ENCODE measurements around the gene DNAAF2. TPM values are rescaled to one million over a fixed set of nuclear protein-coding genes. Genes with fewer than 3 reads are reported as not detected.

The DNAAF2 gene
- total and polyA plus RNA-seq, 2 of the 13 experiments (the other 11 are each of a cell fraction or from before 2014, with no cell fraction given) = 6.1 to 13.6 TPM

DNA sequence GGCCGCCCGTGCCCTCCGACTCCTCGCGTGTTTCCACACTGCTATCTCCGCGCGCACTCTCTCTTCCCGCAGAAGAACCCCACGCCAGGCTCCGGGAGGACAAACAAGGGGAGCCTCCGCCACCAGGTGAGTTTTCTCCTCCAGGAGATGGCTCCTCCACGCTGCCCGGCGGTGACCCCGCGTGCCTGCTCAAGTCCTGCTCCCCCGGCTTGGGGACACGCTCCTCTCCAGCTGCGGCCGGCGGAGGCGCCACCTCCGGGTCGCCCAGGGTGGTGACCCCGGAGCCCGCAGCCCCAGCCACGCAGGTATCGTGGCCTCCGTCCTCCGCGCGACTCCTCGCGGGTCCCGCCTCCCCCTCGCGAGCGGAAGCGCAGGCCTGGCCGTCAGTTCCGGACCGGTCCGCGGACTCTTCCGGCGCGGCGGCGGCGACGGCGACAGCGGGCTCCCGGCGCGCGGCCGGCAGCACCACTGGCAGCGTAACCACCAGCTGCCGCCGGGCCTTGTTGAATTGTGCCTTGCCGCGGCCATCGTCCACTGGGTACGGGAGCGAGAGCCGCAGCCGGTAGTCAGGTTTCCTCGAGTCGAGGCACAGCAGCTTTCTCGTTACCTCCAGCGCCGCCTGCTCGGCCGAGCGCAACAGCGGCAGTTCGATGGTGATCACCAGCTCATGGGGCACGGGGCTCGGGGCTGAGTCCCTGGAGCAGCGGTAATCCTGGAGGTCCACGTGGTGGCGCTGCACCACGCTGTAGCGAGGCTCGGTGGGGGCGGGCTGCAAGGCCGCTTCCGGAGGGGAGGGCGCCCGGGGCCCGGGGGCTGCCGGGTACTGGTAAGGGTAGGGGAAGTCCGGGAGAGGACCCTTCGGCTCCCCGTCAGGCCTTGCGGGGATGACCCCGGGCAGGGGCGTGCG, 1.2 kb downstream of the DNAAF2 start (continued):
- TF ChIP-seq, protein P1, sequence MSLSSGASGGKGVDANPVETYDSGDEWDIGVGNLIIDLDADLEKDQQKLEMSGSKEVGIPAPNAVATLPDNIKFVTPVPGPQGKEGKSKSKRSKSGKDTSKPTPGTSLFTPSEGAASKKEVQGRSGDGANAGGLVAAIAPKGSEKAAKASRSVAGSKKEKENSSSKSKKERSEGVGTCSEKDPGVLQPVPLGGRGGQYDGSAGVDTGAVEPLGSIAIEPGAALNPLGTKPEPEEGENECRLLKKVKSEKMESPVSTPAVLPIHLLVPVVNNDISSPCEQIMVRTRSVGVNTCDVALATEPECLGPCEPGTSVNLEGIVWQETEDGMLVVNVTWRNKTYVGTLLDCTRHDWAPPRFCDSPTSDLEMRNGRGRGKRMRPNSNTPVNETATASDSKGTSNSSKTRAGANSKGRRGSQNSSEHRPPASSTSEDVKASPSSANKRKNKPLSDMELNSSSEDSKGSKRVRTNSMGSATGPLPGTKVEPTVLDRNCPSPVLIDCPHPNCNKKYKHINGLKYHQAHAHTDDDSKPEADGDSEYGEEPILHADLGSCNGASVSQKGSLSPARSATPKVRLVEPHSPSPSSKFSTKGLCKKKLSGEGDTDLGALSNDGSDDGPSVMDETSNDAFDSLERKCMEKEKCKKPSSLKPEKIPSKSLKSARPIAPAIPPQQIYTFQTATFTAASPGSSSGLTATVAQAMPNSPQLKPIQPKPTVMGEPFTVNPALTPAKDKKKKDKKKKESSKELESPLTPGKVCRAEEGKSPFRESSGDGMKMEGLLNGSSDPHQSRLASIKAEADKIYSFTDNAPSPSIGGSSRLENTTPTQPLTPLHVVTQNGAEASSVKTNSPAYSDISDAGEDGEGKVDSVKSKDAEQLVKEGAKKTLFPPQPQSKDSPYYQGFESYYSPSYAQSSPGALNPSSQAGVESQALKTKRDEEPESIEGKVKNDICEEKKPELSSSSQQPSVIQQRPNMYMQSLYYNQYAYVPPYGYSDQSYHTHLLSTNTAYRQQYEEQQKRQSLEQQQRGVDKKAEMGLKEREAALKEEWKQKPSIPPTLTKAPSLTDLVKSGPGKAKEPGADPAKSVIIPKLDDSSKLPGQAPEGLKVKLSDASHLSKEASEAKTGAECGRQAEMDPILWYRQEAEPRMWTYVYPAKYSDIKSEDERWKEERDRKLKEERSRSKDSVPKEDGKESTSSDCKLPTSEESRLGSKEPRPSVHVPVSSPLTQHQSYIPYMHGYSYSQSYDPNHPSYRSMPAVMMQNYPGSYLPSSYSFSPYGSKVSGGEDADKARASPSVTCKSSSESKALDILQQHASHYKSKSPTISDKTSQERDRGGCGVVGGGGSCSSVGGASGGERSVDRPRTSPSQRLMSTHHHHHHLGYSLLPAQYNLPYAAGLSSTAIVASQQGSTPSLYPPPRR (CRISPR knock-in tag; IDR thresholded peaks at IDR 0.05; ENCODE audit: borderline replicate concordance) = peak; percentile 56
- TF ChIP-seq, protein P2, sequence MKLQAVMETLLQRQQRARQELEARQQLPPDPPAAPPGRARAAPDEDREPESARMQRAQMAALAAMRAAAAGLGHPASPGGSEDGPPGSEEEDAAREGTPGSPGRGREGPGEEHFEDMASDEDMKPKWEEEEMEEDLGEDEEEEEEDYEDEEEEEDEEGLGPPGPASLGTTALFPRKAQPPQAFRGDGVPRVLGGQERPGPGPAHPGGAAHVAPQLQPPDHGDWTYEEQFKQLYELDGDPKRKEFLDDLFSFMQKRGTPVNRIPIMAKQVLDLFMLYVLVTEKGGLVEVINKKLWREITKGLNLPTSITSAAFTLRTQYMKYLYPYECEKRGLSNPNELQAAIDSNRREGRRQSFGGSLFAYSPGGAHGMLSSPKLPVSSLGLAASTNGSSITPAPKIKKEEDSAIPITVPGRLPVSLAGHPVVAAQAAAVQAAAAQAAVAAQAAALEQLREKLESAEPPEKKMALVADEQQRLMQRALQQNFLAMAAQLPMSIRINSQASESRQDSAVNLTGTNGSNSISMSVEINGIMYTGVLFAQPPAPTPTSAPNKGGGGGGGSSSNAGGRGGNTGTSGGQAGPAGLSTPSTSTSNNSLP (IDR thresholded peaks at IDR 0.05; ENCODE audit: low read depth, low read length) = no peak
- TF ChIP-seq RARA (CRISPR knock-in tag; IDR thresholded peaks at IDR 0.05) (peak; percentile 66; the same call in 1 of the 2 replicates), MTA3 (CRISPR knock-in tag; IDR thresholded peaks at IDR 0.05) (no peak), JDP2 (CRISPR knock-in tag; IDR thresholded peaks at IDR 0.05; ENCODE audit: borderline replicate concordance) (peak; percentile 37; the same call in 1 of the 2 replicates), ZSCAN9 (CRISPR knock-in tag; IDR thresholded peaks at IDR 0.05; ENCODE audit: borderline replicate concordance) (peak; percentile 37; the same call in 1 of the 2 replicates), SP2 (CRISPR knock-in tag; IDR thresholded peaks at IDR 0.05) (peak; percentile 44), MEF2D (CRISPR knock-in tag; IDR thresholded peaks at IDR 0.05) (0 out of 2 replicates have a peak, but pooled peaks have one; percentile 37), ZNF780A (CRISPR knock-in tag; IDR thresholded peaks at IDR 0.05) (peak; percentile 87; the same call in 1 of the 2 replicates), REST (IDR thresholded peaks at IDR 0.05; ENCODE audit: borderline replicate concordance in 1 of 2, low read depth in 1 of 2, low read length in 2 of 2) (peak in 1 of 2 experiments; percentile 48; a peak in 1 of 4 replicates), GABPB1 (CRISPR knock-in tag; IDR thresholded peaks at IDR 0.05) (peak; percentile 93), KDM3A (CRISPR knock-in tag; IDR thresholded peaks at IDR 0.05; ENCODE audit: low read depth) (peak; percentile 97), NR1H2 (CRISPR knock-in tag; IDR thresholded peaks at IDR 0.05; ENCODE audit: borderline replicate concordance, low read depth) (no peak), ZNF713 (CRISPR knock-in tag; IDR thresholded peaks at IDR 0.05) (no peak; the same call in 1 of the 2 replicates), EHMT2 (IDR thresholded peaks at IDR 0.05; ENCODE audit: borderline replicate concordance, low read depth, low read length) (no peak), KLF9 (CRISPR knock-in tag; IDR thresholded peaks at IDR 0.05; ENCODE audit: low read depth) (peak; percentile 38; the same call in 1 of the 2 replicates), ZNF841 (CRISPR knock-in tag; IDR thresholded peaks at IDR 0.05; ENCODE audit: borderline replicate concordance) (peak; percentile 94)
- TF ChIP-seq, protein P3, sequence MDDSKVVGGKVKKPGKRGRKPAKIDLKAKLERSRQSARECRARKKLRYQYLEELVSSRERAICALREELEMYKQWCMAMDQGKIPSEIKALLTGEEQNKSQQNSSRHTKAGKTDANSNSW (CRISPR knock-in tag; IDR thresholded peaks at IDR 0.05; ENCODE audit: borderline replicate concordance) = no peak
